HL-60/S4 (cell line): ENCODE measurements around the gene SDK2.

Source experiments
- in situ Hi-C: fragments of 300-500 bp; cut with MboI; formaldehyde crosslinking; loops from 2 replicates; pipeline ENCODE4 v1.14.3; 2022; ENCODE audit warnings: low sequenced_read_pairs

The SDK2 gene

DNA sequence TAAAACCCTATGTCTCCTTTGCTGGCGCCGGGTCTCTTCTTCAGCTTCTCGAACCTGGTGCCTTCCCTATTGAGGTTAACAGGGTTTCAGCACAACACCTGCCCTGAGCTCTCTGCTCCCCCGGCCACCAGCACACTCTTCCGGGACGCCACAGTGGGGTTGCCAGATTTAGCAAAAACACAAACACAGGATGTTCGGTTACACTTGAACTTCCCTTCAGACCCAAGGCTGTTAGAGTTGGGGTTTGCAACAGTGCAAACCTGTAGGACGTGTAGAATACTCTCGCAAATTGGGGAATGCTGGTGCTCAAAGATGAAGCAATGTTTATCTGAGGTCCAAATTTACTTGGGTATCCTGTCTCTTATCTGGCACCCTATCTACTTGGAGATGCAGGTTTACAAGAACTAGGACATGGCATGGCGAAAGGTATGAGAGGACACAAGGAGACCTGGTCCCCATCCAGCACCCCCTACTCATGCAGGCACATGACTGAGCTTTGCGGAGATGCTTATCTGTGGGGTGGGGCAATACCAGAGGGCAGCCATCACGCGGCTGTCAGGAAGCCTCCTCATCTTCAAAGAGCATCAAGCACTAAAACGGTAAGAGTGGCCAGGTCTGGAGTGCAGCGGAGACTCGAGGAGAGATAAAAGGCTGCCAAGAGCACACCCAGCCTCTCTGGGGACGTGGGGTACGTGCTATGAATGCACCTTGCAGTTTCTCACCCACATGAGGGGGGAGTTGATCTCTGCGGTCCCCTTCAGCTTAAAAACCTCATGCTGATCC is 52.8 kb downstream of the SDK2 start:
- in situ Hi-C loops, result no loop called here

DNA sequence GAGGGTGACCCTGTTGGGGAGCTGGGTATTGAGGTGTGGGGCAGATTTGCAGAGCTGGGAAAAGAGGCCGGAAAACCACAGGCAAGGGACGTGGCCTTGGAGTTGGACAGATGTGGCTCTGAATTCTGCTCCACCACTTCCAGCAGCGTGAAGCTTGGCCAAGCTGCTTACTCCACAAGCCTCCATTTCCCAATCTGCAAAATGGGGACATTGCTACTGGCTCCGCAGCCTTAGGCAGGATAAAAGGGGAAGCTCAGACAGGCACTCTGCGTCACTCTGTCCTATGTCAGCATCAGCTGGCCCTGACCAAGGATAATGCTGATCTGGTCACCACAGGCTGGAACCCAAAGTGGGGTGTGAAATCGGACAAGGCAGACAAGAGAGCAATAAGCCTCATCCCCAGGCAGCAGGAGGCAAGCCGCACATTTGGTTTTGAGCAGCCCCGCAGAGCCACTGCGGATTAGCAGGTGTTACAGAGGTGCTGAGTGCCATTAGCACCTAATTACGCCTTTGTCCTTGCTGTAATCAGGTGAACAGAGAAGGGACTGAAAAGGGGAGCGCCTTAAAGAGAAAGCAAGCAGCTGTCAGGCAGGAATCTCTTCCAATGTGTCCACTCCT is 54.8 kb downstream of the SDK2 start:
- in situ Hi-C loops, result no loop called here

- in situ Hi-C loops, result no loop called here
Measured at GRCh38 chr17:73588891-73589290, 55.4 kb downstream of the SDK2 start.

GRCh38 chr17:73588301-73588846 is 55.9 kb downstream of the SDK2 start:
- in situ Hi-C loops, result no loop called here

DNA sequence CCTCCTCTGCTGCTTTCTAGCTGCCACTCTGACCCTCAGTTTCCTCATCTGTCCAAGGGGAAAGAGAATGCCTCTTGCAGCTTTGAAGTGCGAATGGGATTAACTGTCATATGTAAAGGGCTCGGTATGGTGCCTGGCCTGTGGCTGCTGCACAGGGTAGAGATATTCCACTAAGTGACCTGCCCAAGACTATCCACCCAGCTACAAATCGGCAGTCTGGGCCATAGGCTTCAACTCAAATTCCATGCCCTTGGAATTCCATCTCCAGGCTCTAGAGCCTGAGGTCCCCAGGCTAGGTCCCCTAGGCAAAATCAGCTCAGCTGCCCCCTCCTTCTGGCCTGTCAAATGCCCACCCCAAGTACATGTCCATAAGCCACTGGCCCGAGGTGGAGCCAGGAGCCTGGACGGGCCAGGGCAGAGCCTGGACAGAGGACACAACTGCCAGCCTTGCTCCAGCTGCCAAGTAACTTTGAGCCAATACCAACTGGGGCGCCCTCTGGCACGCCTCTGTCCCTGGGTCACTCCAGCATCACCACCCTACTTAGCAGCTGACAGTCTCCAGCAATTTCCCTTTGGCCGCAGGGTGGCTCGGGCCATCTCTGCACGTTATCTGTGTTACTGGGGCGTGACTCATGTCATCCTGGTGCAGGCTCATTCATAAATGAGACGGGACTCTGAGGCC is 57.2 kb downstream of the SDK2 start:
- in situ Hi-C loops, result no loop called here

DNA sequence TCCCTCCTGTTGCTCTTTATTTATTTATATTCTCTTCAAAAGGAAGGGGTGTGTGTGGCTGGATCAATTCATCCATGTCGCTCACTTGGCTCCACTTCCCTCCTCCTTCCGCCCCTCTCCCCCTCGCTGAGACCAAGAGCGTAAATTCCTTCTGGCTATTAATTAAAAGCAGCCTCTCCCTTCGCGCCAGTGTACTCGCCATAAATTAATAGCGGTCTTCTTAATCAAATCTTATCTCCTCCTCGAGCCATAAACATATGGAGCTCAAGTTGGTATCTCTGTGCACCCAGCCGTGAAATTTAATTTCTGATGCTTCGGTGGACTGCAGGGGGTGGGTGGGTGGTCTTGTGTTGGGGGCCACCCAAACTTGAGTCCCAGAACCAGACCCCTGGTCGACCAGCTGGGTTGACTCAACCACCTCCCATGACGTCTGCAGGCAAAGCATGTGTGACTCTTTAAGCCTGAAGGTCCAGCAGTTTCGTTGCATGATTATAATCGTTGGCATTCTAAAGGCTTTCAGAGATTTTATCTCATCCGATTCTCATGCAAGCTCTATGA is 57.9 kb downstream of the SDK2 start:
- in situ Hi-C loops, result no loop called here

DNA sequence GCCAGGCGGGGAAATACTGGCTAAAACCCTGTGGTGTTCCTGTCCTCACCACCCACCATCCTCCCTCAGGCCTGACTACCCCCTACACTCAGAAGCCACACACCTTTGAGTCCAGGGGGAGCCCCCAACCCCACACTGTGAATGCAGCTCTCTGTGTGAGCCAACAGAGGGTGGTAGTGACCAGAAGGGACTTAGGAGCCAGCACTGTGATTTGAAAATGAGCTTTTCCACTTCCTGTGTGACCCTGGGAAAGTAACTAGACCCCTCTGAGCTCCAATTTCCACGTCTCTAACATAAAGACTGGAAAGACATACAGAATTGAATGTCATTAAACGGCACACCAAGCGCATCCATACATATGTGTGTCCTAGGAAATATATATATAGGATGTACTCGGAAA is 58.7 kb downstream of the SDK2 start:
- in situ Hi-C loops, result no loop called here

DNA sequence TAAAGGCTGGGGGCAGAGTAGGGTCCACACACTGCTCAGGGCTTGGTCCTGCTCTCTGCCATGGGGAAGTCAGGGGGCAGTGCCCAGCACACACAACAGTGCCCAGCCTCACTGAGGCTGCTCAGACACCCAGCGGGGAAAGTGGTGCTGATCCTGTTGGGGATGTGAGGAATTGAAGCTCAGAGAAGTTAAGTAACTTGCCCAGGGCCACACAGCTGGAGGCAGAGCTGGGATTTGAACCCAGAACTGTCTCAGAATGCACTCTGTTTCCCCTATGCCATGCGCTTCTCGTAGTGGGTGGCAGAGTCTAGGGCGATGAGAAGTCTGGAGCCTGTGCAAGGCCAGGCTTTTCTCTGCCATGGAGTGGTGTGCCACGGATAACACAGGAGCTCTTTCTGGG is 59.3 kb downstream of the SDK2 start:
- in situ Hi-C loops, result no loop called here

DNA sequence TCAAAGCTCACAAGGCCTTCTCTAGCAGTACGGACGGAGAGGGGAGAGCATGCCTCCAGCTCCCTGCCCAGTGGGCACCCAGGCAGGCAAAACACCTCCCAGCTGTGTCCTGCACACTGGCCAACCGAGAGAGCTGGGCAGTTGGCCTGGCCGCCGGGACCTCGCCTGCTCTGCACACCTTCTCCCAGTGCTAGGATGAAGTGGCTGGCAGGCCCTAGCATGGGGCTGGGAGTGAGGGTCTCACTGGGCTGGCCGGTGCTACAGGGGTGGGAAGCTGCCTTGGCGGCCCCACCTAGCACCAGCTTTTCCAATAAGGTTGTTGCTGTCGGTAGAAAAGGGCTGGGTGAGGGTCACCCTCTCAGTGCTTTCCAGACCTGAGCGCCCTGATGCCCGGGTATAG is 60.2 kb downstream of the SDK2 start:
- in situ Hi-C loops, result no loop called here

GRCh38 chr17:73582821-73583220 is 61.4 kb downstream of the SDK2 start:
- in situ Hi-C loops, result no loop called here

DNA sequence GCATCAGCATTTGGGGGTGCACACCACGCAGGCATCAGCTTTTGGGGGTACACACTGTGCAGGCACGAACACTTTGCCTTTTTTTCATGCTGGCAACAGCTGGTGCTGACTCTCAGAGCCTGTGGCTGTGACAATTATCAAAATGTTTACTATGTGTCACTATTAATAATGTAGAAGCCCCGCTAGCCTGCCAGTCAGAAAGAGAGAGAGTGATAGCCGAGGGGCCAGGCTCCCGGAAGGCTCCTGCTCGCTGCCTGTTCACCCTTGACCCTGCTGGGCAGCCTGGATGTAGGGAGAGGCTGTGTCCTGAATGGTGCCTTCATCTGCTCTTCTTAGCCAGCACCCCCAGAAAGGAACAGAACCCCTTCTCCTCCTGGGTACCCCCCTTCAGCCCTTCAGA is 61.9 kb downstream of the SDK2 start:
- in situ Hi-C loops, result no loop called here

DNA sequence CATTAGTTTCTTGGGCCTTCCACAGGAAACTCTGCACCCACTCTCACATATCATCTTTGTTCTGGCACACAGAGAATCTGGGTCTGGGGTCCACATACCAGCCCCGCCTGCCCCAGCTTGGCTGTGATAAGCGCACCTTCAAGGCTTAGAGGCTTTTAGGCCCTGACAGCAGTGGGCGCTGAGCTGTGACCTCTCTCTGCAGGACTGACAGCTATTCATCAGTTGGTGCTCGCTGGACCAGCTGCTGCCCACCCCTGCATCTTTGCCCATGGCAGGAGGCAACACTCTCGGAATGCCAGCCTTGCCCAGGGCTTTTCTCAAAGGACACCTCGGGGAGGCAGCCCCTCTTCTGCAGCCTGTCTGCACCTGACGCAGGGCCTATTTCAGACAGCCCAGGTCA is 62.9 kb downstream of the SDK2 start:
- in situ Hi-C loops, result no loop called here

DNA sequence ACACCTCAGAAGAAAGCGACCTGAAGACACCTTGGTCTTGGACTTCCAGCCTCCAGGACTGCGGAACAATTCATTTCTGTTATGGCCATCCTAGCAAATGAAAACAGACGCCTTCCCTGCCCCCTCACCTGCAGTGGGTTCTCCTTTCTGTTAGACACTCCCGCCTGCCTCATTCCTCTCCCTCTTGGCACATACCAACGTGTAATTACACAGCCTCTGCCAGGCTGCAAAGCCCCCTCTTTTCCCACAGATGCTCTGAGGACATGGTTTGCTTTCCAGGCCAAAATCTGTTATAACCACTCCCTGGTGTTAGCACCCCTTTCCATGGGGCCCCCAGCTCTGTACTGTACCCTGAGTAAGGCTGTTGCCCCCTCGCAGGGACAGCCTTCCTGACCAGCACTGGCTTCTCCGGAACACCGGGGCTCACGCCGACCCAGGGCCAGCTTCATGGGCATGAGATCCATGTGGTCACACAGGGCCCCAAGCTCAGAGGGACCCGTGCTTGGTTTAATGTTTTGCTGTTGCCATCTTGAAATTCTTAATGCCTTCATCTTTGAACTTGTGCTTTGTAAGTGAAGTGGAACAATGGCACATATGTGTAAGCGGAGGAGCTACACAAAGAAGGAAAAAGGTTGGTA is 64.1 kb downstream of the SDK2 start:
- in situ Hi-C loops, result no loop called here

- in situ Hi-C loops, result no loop called here
Measured at GRCh38 chr17:73576556-73577098, 67.6 kb downstream of the SDK2 start.

- in situ Hi-C loops, result no loop called here
Measured at GRCh38 chr17:73575470-73576221, 68.6 kb downstream of the SDK2 start.

GRCh38 chr17:73571511-73572130 is 72.6 kb downstream of the SDK2 start:
- in situ Hi-C loops, result no loop called here

GRCh38 chr17:73569762-73570319 is 74.4 kb downstream of the SDK2 start:
- in situ Hi-C loops, result no loop called here

- in situ Hi-C loops, result no loop called here
Measured at GRCh38 chr17:73568934-73569333, 75.3 kb downstream of the SDK2 start.
